Stomach smooth muscle (tissue), 2 donors: ENCODE results near the gene ARL8A.

Experiments
- H3K27ac ChIP-seq: one replicate; pipeline ENCODE4 v1.7.0; 2013; ENCODE audit warnings: mild to moderate bottlenecking, low read length, inconsistent platforms
- H3K27me3 ChIP-seq, 2 donors: one replicate each; pipeline ENCODE4 v1.7.0; 2013; ENCODE audit warnings: low read length in 2 of 2; ENCODE audit not compliant: insufficient read depth in 2 of 2, control insufficient read depth in 1 of 2
- H3K36me3 ChIP-seq, 2 donors: one replicate each; pipeline ENCODE4 v1.7.0; 2013; ENCODE audit warnings: low read length in 2 of 2; ENCODE audit not compliant: control insufficient read depth in 2 of 2, insufficient read depth in 2 of 2
- H3K4me1 ChIP-seq: one replicate; pipeline ENCODE4 v1.7.0; 2013; ENCODE audit warnings: low read length; ENCODE audit not compliant: control insufficient read depth, insufficient read depth
- H3K4me3 ChIP-seq, 2 donors: one replicate each; pipeline ENCODE4 v1.7.0; 2013; ENCODE audit warnings: low read length in 2 of 2
- H3K9ac ChIP-seq, 2 donors: one replicate each; pipeline ENCODE4 v1.7.0; 2013; ENCODE audit warnings: low read length in 2 of 2, mild to moderate bottlenecking in 1 of 2
- H3K9me3 ChIP-seq, 2 donors: one replicate each; pipeline ENCODE4 v1.7.0; 2013; ENCODE audit warnings: low read length in 2 of 2; ENCODE audit not compliant: control insufficient read depth in 2 of 2
- donor health status: healthy.
- donor health status: Pancreatic carcinoma.

Gene ARL8A

GRCh38 chr1:202133001-202133400, 11.5 kb downstream of the ARL8A start:
- Histone ChIP-seq H3K4me3 (peak overlapping the region in 1 of 2 donors; percentile 58), H3K4me1 (peaks cover 43% of the 10 kb centered on the region), H3K9ac (peak overlapping the region; percentile 47 to 66), H3K27me3 (no peaks in the 10 kb centered on the region), H3K36me3 (peaks cover 15 to 16% of the 10 kb centered on the region in 2 donors), H3K9me3 (no peaks in the 10 kb centered on the region), H3K27ac (peak overlapping the region; percentile 94)

GRCh38 chr1:202131956-202132821, 12.3 kb downstream of the ARL8A start:
- no peaks in the 10 kb centered on the region for H3K9me3 ChIP-seq
- H3K4me3 ChIP-seq, result peak overlapping the region; percentile 12 to 58
- peaks cover 43% of the 10 kb centered on the region for H3K4me1 ChIP-seq
- peak overlapping the region; percentile 94 for H3K27ac ChIP-seq
- H3K27me3 ChIP-seq, result no peaks in the 10 kb centered on the region
- H3K36me3 ChIP-seq, result peaks cover 13 to 15% of the 10 kb centered on the region in 2 donors
- peak overlapping the region; percentile 47 to 66 for H3K9ac ChIP-seq

- Histone ChIP-seq H3K4me3 (no peak overlapping the region), H3K36me3 (peaks cover 13 to 15% of the 10 kb centered on the region in 2 donors), H3K9ac (no peak overlapping the region), H3K4me1 (peaks cover 45% of the 10 kb centered on the region), H3K27me3 (no peaks in the 10 kb centered on the region), H3K27ac (peak overlapping the region; percentile 94), H3K9me3 (no peaks in the 10 kb centered on the region)
Measured at GRCh38 chr1:202130816-202131522, 13.6 kb downstream of the ARL8A start.

- H3K4me3 ChIP-seq, result no peak overlapping the region
- H3K27me3 ChIP-seq, result no peaks in the 10 kb centered on the region
- no peak overlapping the region for H3K9ac ChIP-seq
- H3K36me3 ChIP-seq, result peaks cover 9% of the 10 kb centered on the region in 2 donors
- no peaks in the 10 kb centered on the region for H3K9me3 ChIP-seq
- peak overlapping the region; percentile 24 for H3K27ac ChIP-seq
- H3K4me1 ChIP-seq, result peaks cover 42% of the 10 kb centered on the region
Measured at GRCh38 chr1:202130297-202130721, 14.2 kb downstream of the ARL8A start.

GRCh38 chr1:202129453-202130296, 14.9 kb downstream of the ARL8A start:
- no peak overlapping the region for H3K9ac ChIP-seq
- H3K4me3 ChIP-seq, result no peak overlapping the region
- H3K27ac ChIP-seq, result no peak overlapping the region

GRCh38 chr1:202127836-202128622, 16.5 kb downstream of the ARL8A start:
- no peak overlapping the region for H3K9ac ChIP-seq
- H3K9me3 ChIP-seq, result no peaks in the 10 kb centered on the region
- H3K4me1 ChIP-seq, result peaks cover 29% of the 10 kb centered on the region
- H3K4me3 ChIP-seq, result no peak overlapping the region
- H3K36me3 ChIP-seq, result peaks cover 0 to 1% of the 10 kb centered on the region in 2 donors
- H3K27ac ChIP-seq, result no peak overlapping the region
- H3K27me3 ChIP-seq, result no peaks in the 10 kb centered on the region

More at GRCh38 chr1:202129453-202130296, 14.9 kb downstream of the ARL8A start:
- H3K36me3 ChIP-seq, result peaks cover 4 to 7% of the 10 kb centered on the region in 2 donors
- H3K4me1 ChIP-seq, result peaks cover 36% of the 10 kb centered on the region
- no peaks in the 10 kb centered on the region for H3K9me3 ChIP-seq
- H3K27me3 ChIP-seq, result no peaks in the 10 kb centered on the region

GRCh38 chr1:202127061-202127460, 17.5 kb downstream of the ARL8A start:
- Histone ChIP-seq H3K27me3 (no peaks in the 10 kb centered on the region), H3K4me1 (peaks cover 22% of the 10 kb centered on the region), H3K9ac (no peak overlapping the region), H3K9me3 (no peaks in the 10 kb centered on the region), H3K4me3 (no peak overlapping the region), H3K36me3 (no peaks in the 10 kb centered on the region), H3K27ac (no peak overlapping the region)

GRCh38 chr1:202126426-202126825, 18.1 kb downstream of the ARL8A start:
- peaks cover 15% of the 10 kb centered on the region for H3K4me1 ChIP-seq
- H3K4me3 ChIP-seq, result no peak overlapping the region
- H3K27ac ChIP-seq, result no peak overlapping the region
- H3K36me3 ChIP-seq, result no peaks in the 10 kb centered on the region
- no peaks in the 10 kb centered on the region for H3K27me3 ChIP-seq
- no peak overlapping the region for H3K9ac ChIP-seq
- no peaks in the 10 kb centered on the region for H3K9me3 ChIP-seq

GRCh38 chr1:202125611-202126010, 18.9 kb downstream of the ARL8A start:
- H3K4me3 ChIP-seq, result no peak overlapping the region
- no peak overlapping the region for H3K9ac ChIP-seq
- no peaks in the 10 kb centered on the region for H3K9me3 ChIP-seq
- H3K27me3 ChIP-seq, result no peaks in the 10 kb centered on the region
- H3K27ac ChIP-seq, result no peak overlapping the region
- peaks cover 13% of the 10 kb centered on the region for H3K4me1 ChIP-seq
- H3K36me3 ChIP-seq, result no peaks in the 10 kb centered on the region

GRCh38 chr1:202124142-202124541, 20.4 kb downstream of the ARL8A start:
- Histone ChIP-seq H3K9ac (no peak overlapping the region), H3K9me3 (no peaks in the 10 kb centered on the region), H3K4me3 (no peak overlapping the region), H3K27ac (no peak overlapping the region), H3K27me3 (no peaks in the 10 kb centered on the region), H3K36me3 (no peaks in the 10 kb centered on the region), H3K4me1 (peaks cover 5% of the 10 kb centered on the region)
